Activated CD4-positive, CD25-positive, alpha-beta regulatory T cell (primary cell): ENCODE data around the gene PIF1.
A peak's percentile ranks its signal among the peaks of the same experiment; 100 is the strongest.

Experiments
- DNase-seq, 4 experiments: peaks; one replicate each; lab custom pipeline; 2025; lab: John Stamatoyannopoulos, UW

PIF1 gene

GRCh38 chr15:64825431-64826294 is at the start of gene PIF1:
Gene PIF1, minus strand, starts transcription at chr15:64825647. Its CDS starts 1,312 bp downstream, at chr15:64824335.
- peak; percentile 55 to 73 (median 72) for DNase-seq

GRCh38 chr15:64870353-64870752 is 44.9 kb upstream of the PIF1 start:
- DNase-seq = no peak

GRCh38 chr15:64869501-64869900 is 44.1 kb upstream of the PIF1 start:
- DNase-seq = no peak

GRCh38 chr15:64865998-64866520 is 40.6 kb upstream of the PIF1 start:
- no peak for DNase-seq

GRCh38 chr15:64865126-64865997 is 39.9 kb upstream of the PIF1 start:
- no peak for DNase-seq

- DNase-seq = no peak
Measured at GRCh38 chr15:64864068-64864467, 38.6 kb upstream of the PIF1 start.

GRCh38 chr15:64862408-64862807 is 37.0 kb upstream of the PIF1 start:
- DNase-seq = no peak

GRCh38 chr15:64861960-64862359 is 36.5 kb upstream of the PIF1 start:
- no peak for DNase-seq

- no peak for DNase-seq
Measured at GRCh38 chr15:64861331-64861730, 35.9 kb upstream of the PIF1 start.

GRCh38 chr15:64859226-64859625 is 33.8 kb upstream of the PIF1 start:
- DNase-seq = no peak

GRCh38 chr15:64858021-64858575 is 32.7 kb upstream of the PIF1 start:
- DNase-seq = no peak

GRCh38 chr15:64857421-64857820 is 32.0 kb upstream of the PIF1 start:
- DNase-seq = no peak

GRCh38 chr15:64856429-64857145 is 31.1 kb upstream of the PIF1 start:
- no peak for DNase-seq

- DNase-seq = no peak
Measured at GRCh38 chr15:64855205-64855975, 29.9 kb upstream of the PIF1 start.

- no peak for DNase-seq
Measured at GRCh38 chr15:64854526-64854925, 29.1 kb upstream of the PIF1 start.

GRCh38 chr15:64854041-64854440 is 28.6 kb upstream of the PIF1 start:
- DNase-seq = no peak

- DNase-seq = no peak
Measured at GRCh38 chr15:64851503-64851840, 26.0 kb upstream of the PIF1 start.

- no peak for DNase-seq
Measured at GRCh38 chr15:64850778-64851502, 25.5 kb upstream of the PIF1 start.

- DNase-seq = no peak
Measured at GRCh38 chr15:64847876-64848716, 22.6 kb upstream of the PIF1 start.
